HG03520 (cell line): Measurements from ENCODE around the gene PCDH11X.
A peak's percentile ranks its signal among the peaks of the same experiment; 100 is the strongest.
"Not testable (repeated sequence)": the region's sequence is repeated elsewhere in the genome, so short reads cannot be mapped to it uniquely, and the experiment has no call there.

Experiments
- ATAC-seq: cut with Tn5 transposase; IDR thresholded peaks from one replicate; pipeline ENCODE4 v1.9.1; 2021; ENCODE audit warnings: mild to moderate bottlenecking, moderate library complexity; ENCODE audit not compliant: unreplicated experiment

Gene PCDH11X, protein sequence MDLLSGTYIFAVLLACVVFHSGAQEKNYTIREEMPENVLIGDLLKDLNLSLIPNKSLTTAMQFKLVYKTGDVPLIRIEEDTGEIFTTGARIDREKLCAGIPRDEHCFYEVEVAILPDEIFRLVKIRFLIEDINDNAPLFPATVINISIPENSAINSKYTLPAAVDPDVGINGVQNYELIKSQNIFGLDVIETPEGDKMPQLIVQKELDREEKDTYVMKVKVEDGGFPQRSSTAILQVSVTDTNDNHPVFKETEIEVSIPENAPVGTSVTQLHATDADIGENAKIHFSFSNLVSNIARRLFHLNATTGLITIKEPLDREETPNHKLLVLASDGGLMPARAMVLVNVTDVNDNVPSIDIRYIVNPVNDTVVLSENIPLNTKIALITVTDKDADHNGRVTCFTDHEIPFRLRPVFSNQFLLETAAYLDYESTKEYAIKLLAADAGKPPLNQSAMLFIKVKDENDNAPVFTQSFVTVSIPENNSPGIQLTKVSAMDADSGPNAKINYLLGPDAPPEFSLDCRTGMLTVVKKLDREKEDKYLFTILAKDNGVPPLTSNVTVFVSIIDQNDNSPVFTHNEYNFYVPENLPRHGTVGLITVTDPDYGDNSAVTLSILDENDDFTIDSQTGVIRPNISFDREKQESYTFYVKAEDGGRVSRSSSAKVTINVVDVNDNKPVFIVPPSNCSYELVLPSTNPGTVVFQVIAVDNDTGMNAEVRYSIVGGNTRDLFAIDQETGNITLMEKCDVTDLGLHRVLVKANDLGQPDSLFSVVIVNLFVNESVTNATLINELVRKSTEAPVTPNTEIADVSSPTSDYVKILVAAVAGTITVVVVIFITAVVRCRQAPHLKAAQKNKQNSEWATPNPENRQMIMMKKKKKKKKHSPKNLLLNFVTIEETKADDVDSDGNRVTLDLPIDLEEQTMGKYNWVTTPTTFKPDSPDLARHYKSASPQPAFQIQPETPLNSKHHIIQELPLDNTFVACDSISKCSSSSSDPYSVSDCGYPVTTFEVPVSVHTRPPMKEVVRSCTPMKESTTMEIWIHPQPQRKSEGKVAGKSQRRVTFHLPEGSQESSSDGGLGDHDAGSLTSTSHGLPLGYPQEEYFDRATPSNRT (N-terminal part only)

GRCh38 chrX:91779135-91779534 is at the start of gene PCDH11X:
TSS of gene PCDH11X (plus strand) at chrX:91779375. CDS start at chrX:91835505, 56,130 bp downstream.
- not testable (repeated sequence) for ATAC-seq

- ATAC-seq = not testable (repeated sequence)
Observed at GRCh38 chrX:91747446-91747845, 31.7 kb upstream of the PCDH11X start.

DNA sequence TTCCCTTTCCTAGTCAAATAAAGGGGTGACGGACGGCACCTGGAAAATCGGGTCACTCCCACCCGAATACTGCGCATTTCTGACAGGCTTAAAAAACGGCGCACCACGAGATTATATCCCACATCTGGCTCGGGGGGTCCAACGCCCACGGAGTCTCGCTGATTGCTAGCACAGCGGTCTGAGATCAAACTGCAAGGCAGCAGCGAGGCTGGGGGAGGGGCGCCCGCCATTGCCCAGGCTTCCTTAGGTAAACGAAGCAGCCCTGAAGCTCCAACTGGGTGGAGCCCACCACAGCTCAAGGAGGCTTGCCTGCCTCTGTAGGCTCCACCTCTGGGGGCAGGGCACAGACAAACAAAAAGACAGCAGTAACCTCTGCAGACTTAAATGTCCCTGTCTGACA is 26.2 kb upstream of the PCDH11X start:
- ATAC-seq = not testable (repeated sequence)

- ATAC-seq = peak; percentile 99
Observed at GRCh38 chrX:91770619-91771488, 8.3 kb upstream of the PCDH11X start.

GRCh38 chrX:91773943-91774342 is 5.2 kb upstream of the PCDH11X start:
- not testable (repeated sequence) for ATAC-seq

DNA sequence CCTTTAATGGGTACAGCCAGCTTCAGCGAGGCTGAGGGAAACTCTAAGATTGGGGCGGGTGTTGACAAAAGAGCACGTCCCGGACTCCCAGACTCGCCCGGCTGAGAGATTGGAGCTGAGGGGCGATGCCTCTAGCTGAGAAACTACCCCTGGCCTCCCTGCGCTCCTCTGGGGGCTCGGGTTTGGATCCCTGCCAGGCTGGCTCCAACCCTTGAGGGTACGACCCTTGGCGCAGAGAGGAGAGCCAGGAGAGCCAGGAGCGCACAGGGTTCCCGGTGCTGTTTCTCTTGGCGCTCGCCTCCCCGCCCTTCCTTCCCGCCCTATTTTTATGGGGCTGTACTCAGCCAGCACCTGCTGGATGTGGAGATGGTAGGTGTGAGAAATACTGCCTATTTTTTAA is 833 bp downstream of the PCDH11X start:
- ATAC-seq = not testable (repeated sequence)

DNA sequence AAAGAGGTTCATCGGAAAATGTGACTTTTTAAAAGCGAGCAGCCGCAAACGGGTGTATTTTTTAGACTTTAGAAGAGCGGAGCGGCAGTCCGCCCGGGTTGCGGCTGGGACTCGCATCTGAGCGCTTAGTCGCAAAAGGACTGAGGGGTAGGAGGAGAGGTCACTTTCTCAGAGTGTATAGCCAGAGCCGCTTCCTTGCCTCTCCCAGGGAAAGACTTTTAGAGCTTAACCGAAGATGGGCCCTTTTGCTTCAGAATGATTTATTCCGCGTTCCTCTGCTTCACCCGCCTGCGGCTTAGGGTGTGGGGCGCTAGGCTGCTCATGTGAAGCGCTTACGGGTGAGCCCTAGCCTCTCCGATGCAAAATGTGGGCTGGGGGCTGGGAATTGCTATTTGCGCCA is 1.5 kb downstream of the PCDH11X start:
- not testable (repeated sequence) for ATAC-seq

DNA sequence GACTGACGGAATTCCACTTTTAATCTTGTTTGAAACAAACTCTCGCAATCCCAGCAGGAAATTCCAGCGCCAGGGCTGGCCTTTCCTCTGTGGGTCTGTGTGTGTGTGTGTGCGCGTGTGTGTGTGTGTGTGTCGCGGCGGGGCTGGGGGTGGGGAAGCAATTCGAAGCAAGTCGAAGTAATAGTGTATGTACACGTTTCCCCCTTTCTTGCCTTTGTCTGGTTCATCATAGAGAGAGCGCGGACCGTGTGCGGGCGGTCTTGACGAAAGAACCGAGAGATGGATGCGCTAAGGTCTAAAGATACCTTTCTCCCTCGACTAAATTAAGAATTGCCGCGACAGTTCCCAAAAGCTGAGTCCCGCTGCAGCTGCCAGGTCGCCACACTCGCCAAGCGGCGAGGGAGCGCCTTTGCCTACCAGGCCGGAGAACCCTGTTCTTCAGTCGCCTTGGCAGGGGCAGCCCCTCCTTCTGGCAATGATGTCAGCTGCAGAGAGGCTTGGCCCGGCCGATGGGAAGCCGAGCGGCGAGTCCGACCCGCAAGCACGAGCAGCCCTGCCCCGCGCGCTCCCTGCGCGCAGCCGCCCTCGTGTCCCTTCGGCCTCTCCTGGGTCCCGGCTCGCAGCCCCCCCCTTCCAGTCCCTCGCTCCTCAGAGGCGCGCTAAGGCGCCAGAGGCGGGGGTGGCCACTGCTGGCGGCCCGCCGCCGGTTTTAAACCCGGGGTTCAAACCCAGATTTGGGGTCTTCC is 2.6 kb downstream of the PCDH11X start:
- ATAC-seq = not testable (repeated sequence)

GRCh38 chrX:91782825-91783224 is 3.6 kb downstream of the PCDH11X start:
- not testable (repeated sequence) for ATAC-seq

- not testable (repeated sequence) for ATAC-seq
Observed at GRCh38 chrX:91817537-91817936, 38.4 kb downstream of the PCDH11X start.

DNA sequence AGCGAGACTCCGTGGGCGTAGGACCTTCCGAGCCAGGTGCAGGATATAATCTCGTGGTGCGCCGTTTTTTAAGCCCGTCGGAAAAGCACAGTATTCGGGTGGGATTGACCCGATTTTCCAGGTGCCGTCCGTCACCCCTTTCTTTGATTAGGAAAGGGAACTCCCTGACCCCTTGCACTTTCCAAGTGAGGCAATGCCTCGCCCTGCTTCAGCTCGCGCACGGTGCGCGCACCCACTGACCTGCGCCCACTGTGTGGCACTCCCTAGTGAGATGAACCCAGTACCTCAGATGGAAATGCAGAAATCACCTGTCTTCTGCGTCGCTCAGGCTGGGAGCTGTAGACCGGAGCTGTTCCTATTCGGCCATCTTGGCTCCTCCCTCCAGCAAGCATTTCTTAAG is 46.1 kb downstream of the PCDH11X start:
- not testable (repeated sequence) for ATAC-seq
